H1 (cell line): ENCODE measurements around the gene EPHA6. TPM values are rescaled to one million over a fixed set of nuclear protein-coding genes. Genes with fewer than 3 reads are reported as not detected.

ENCODE experiments used
- CHD7 ChIP-seq: fragments of 300-600 bp; sonication (generic); IDR thresholded peaks from 2 replicates; pipeline ENCODE4 v1.7.1; 2012; ENCODE audit warnings: low read length, moderate library complexity, mild to moderate bottlenecking, inconsistent platforms; ENCODE audit not compliant: insufficient replicate concordance
- GABPA ChIP-seq: IDR thresholded peaks from 2 replicates; pipeline ENCODE4 v1.6.1; 2011; ENCODE audit warnings: mild to moderate bottlenecking, low read length, moderate library complexity, borderline replicate concordance; ENCODE audit not compliant: insufficient read depth
- JUN ChIP-seq: IDR thresholded peaks from 2 replicates; pipeline ENCODE4 v1.6.1; 2011; ENCODE audit warnings: low read depth, mild to moderate bottlenecking, improper control_type of control experiment, low read length
- MAFK ChIP-seq: IDR thresholded peaks from 2 replicates; pipeline ENCODE4 v1.6.1; 2012; ENCODE audit warnings: low read depth, mild to moderate bottlenecking, improper control_type of control experiment, low read length
- PHF8 ChIP-seq: fragments of 200-600 bp; sonication (generic); conservative IDR thresholded peaks from 2 replicates; pipeline ENCODE4 v1.7.1; 2012; ENCODE audit warnings: low read depth, mild to moderate bottlenecking, inconsistent platforms, low read length, moderate library complexity
- RAD21 ChIP-seq, 2 experiments: IDR thresholded peaks in 1 of 2; conservative IDR thresholded peaks in 1 of 2; 2 replicates each; pipeline ENCODE4 v1.6.1; 2011; ENCODE audit warnings: low read depth in 2 of 2, low read length in 2 of 2, improper control_type of control experiment in 1 of 2, inconsistent platforms in 1 of 2, mild to moderate bottlenecking in 1 of 2, moderate library complexity in 1 of 2
- RBBP5 ChIP-seq: IDR thresholded peaks from 2 replicates; pipeline ENCODE4 v1.7.1; 2012; ENCODE audit warnings: low read depth, mild to moderate bottlenecking, inconsistent platforms, low read length, moderate library complexity, borderline replicate concordance
- TAF7 ChIP-seq: optimal IDR thresholded peaks from 2 replicates; pipeline ENCODE3; 2011; ENCODE audit warnings: low read depth, mild to moderate bottlenecking, inconsistent platforms, low read length, moderate library complexity, borderline replicate concordance
- TCF12 ChIP-seq: IDR thresholded peaks from 2 replicates; pipeline ENCODE4 v1.6.1; 2011; ENCODE audit warnings: low read depth, mild to moderate bottlenecking, low read length
- polyA plus RNA-seq, 7 experiments: library from polyadenylated mRNA; depleted of rRNA in 3 of 7; stranded (reverse) in 5 of 7; unstranded in 2 of 7; fragments of >200 nt in 5 of 7; fragments of 200-250 nt in 2 of 7; gene quantifications; 1 replicate in 5 of 7; 2 replicates in 1 of 7; 4 replicates in 1 of 7; pipeline versions ENCODE4 v1.2.1 to v1.2.3, GENCODE V29; 2011 to 2013; ENCODE audit warnings: missing spikeins in 2 of 7, mixed read lengths in 2 of 7
- total RNA-seq: library from RNA; stranded (reverse); fragmentation: NEBNext Ultra II Directional; extraction: Animal tissue kit (Norgen Biotek cat#: 25700); gene quantifications from 2 replicates; pipeline ENCODE4 v1.2.1, GENCODE V29; 2021

EPHA6 gene
- total and polyA plus RNA-seq, 2 of the 8 experiments (the other 6 are each of a cell fraction or from before 2014, with no cell fraction given) = 0.83 to 3.2 TPM

- TF ChIP-seq CHD7 = no peak
- no peak for TF ChIP-seq JUN
- TF ChIP-seq RBBP5 = no peak
- no peak for TF ChIP-seq GABPA
- TF ChIP-seq MAFK = no peak
- no peak for TF ChIP-seq TAF7
- no peak for TF ChIP-seq TCF12
- no peak for TF ChIP-seq PHF8
- TF ChIP-seq RAD21 (IDR thresholded peaks at IDR 0.05 in 1 of 2, conservative IDR thresholded peaks at IDR 0.05 in 1 of 2; ENCODE audit: low read depth in 2 of 2, low read length in 2 of 2) = no peak
These were observed 891.8 kb downstream of the EPHA6 start (continued) for GRCh38 chr3:97706226-97706625.
